Activated T-helper 1 cell treated with anti-CD3 and anti-CD28 coated beads, Interleukin-12 subunit alpha, Interleukin-12 subunit beta, Interleukin-2, Interleukin-4 antibody, amounts not matched to agents 30 ng/mL and 10 ng/mL and 1 ng/mL, durations not matched to agents 14 hours and 24 hours and 36 hours (primary cell): Measurements from ENCODE around the gene BRK1. TPM values are rescaled to one million over a fixed set of nuclear protein-coding genes. Genes with fewer than 3 reads are reported as not detected.
A peak's percentile ranks its signal among the peaks of the same experiment; 100 is the strongest.
"Not testable (repeated sequence)": the region's sequence is repeated elsewhere in the genome, so short reads cannot be mapped to it uniquely, and the experiment has no call there.

Source experiments
- DNase-seq: peaks from one replicate; pipeline ENCODE4 v3.0.0; 2021; ENCODE audit warnings: low spot score
- H3K27ac Mint-ChIP-seq: one replicate; pipeline ENCODE4 v1.8.0; 2021; ENCODE audit warnings: mild to moderate bottlenecking, mixed read lengths
- H3K27me3 Mint-ChIP-seq: one replicate; pipeline ENCODE4 v1.8.0; 2022; ENCODE audit warnings: mild to moderate bottlenecking, moderate library complexity, mixed read lengths; ENCODE audit not compliant: insufficient read depth
- H3K36me3 Mint-ChIP-seq: one replicate; pipeline ENCODE4 v1.8.0; 2021; ENCODE audit warnings: low read depth, mixed read lengths
- H3K4me1 Mint-ChIP-seq: one replicate; pipeline ENCODE4 v1.8.0; 2021; ENCODE audit warnings: low read depth, mixed read lengths
- H3K4me3 Mint-ChIP-seq: one replicate; pipeline ENCODE4 v1.8.0; 2021; ENCODE audit warnings: mild to moderate bottlenecking, moderate library complexity, mixed read lengths
- H3K9me3 Mint-ChIP-seq: one replicate; pipeline ENCODE4 v1.8.0; 2021; ENCODE audit warnings: mixed read lengths
- intact Hi-C: fragments of 100-400 bp; cut with micrococcal nuclease; formaldehyde crosslinking; loops from one replicate; pipeline ENCODE4 v1.15.1; 2024
- total RNA-seq: library from RNA; stranded (reverse); gene quantifications from 2 replicates; pipeline ENCODE4 v1.2.3, GENCODE V29; 2022

The BRK1 gene
- 97.2 and 105 TPM in 2 replicates for total RNA-seq

DNA sequence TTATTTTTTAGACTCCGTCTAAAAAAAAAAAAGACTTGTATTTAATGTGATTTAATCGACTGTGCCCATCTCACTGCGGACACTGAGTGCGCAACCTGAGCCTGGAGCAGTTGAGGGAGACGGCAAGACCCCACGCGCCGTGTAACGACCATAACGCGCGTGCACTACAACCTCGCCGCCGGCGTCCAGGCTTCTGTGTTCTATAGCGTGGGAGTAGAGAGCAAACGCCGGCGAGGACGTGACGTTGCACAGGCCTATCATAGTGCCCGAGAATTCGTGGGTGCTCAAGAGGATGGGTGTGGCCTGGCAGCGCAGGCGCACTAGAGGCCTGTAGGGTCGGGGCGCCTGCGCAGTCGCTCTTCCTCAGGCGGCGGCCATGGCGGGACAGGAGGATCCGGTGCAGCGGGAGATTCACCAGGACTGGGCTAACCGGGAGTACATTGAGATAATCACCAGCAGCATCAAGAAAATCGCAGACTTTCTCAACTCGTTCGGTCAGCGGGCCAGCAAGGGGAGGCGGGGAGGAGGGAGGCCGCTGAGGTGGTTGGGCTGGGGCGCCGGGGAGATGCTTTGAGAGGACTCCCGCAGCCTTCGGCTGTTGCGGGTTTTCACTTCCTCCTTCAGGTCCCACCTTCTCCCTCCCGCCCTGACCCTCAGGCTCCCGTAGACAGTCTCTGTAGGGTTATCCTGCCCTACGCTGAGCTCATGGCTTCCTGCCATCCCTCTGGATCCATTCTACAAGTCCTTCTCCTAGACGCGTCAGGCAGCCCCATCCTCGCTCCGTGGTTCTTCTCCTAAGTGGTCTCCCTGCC, at the start of gene BRK1:
Gene BRK1, plus strand, starts transcription at position 350 of the 812 bp plus-strand sequence. Its CDS starts 27 bp downstream, at position 377.
- intact Hi-C loops: loop anchor here (1.0 to 10.0 kb wide), 15 partner anchors 26 to 753 kb away; partner anchors contain the start of genes ARPC4, BRPF1, CRELD1 and FANCD2
- peak within 1 kb of the TSS; percentile 96 for H3K27ac Mint-ChIP-seq
- H3K4me1 Mint-ChIP-seq: peaks cover 31% of the 10 kb centered on the region
- H3K27me3 Mint-ChIP-seq: peaks cover 2% of the 10 kb centered on the region
- no peaks in the 10 kb centered on the region for H3K9me3 Mint-ChIP-seq
- peak; percentile 90 for DNase-seq
- peak within 1 kb of the TSS; percentile 99 for H3K4me3 Mint-ChIP-seq
- H3K36me3 Mint-ChIP-seq: peaks cover 18% of the 10 kb centered on the region

DNA sequence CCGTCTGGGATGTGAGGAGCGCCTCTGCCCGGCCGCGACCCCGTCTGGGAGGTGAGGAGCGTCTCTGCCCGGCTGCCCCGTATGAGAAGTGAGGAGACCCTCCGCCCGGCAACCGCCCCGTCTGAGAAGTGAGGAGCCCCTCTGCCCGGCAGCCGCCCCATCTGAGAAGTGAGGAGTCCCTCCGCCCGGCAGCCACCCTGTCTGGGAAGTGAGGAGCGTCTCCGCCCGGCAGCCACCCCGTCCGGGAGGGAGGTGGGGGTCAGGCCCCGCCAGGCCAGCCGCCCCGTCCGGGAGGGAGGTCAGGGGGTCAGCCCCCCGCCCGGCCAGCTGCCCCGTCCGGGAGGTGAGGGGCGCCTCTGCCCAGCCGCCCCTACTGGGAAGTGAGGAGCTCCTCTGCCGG, 45.4 kb upstream of the BRK1 start:
- H3K4me1 Mint-ChIP-seq, H3K9me3 Mint-ChIP-seq, DNase-seq, H3K27ac Mint-ChIP-seq, intact Hi-C loops, H3K4me3 Mint-ChIP-seq, H3K27me3 Mint-ChIP-seq: not testable (repeated sequence)
- peaks cover 41% of the 10 kb centered on the region for H3K36me3 Mint-ChIP-seq

DNA sequence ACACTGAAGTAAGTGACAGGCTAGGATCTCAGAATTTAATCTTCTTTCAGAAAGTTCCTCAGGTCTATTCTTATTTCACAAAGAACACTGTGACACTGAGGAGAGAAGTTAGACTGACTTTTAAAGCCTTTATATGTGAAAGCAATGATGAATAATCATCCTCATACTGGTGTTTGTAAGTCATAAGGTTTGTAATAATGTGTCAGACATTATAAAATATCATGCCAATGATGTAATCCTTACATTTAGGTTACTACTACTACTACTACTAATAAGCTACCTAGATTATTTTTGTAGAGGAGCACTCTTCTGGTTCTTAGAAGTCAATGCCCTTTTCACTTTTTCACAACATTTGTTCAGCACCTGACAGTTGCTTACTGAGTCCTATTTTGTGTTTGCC, 40.8 kb upstream of the BRK1 start:
- no peak for DNase-seq
- Mint-ChIP-seq H3K36me3 (peaks cover 12% of the 10 kb centered on the region), H3K27ac (no peak overlapping the region), H3K27me3 (no peaks in the 10 kb centered on the region), H3K4me3 (no peak overlapping the region), H3K9me3 (no peaks in the 10 kb centered on the region), H3K4me1 (no peaks in the 10 kb centered on the region)
- intact Hi-C loops: no loop called here

DNA sequence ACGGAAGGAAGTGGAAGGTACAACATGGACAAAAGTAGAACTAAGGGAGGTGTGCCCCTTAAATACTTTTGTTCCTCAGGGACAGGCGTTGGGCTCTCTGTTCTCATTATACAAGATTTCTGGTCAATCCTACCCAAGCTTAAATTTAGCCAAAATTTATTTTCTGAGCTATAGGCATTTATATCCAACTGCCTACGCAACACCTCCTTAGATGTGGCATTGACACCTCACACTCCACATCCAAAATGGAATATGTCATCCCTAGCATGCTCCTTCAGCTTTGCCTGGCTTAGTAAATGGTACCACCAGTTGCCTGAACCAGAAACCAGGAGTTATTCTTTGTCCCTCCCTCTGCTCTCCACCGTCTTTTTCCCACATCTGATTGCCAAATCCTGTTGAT, 33.6 kb upstream of the BRK1 start:
- Mint-ChIP-seq H3K9me3 (no peaks in the 10 kb centered on the region), H3K27ac (peak overlapping the region; percentile 6), H3K27me3 (no peaks in the 10 kb centered on the region), H3K36me3 (peaks cover 24% of the 10 kb centered on the region), H3K4me3 (no peak overlapping the region), H3K4me1 (no peaks in the 10 kb centered on the region)
- DNase-seq: no peak
- intact Hi-C loops: no loop called here

DNA sequence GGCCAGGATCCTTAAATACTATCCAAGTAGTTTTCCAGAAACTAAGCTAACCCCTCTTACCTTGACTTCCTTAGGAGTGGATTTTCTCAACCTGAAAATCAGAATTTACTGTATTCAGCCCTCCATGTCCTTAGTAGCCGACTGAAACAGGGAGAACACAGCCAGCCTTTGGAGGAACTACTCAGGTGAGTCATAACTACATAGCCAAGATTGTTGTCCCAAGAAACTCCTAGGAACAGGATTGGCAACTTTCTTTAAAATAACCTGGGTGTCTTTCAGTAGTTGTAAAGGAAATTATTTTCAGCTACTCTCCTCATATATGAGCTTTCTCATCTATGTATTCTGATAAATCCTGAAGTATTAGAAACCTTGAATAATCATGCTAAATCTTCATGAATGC, 29.7 kb upstream of the BRK1 start:
- Mint-ChIP-seq H3K4me1 (no peaks in the 10 kb centered on the region), H3K9me3 (no peaks in the 10 kb centered on the region), H3K4me3 (no peak overlapping the region), H3K27ac (no peak overlapping the region), H3K36me3 (peaks cover 38% of the 10 kb centered on the region), H3K27me3 (no peaks in the 10 kb centered on the region)
- intact Hi-C loops: no loop called here
- DNase-seq: no peak

DNA sequence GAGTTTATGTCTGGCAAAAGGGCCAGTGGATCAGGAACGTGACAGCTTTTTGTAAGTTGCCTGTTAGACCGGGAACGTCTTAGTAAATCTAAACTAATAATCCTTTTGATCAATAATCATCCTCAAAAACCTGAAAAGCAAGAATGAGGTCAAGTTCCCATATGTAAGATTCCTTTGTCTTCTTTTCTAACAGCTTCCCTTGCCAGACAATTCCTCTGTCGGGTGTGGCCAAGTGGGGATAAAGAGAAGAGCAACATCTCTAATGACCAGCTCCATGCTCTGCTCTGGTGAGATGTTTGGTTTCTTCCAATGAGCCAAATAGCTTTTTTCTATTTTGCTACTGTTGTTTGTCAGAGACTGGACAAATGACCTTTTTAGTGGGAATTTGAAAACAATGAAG, 27.2 kb upstream of the BRK1 start:
- intact Hi-C loops: no loop called here
- no peak for DNase-seq
- Mint-ChIP-seq H3K4me3 (no peak overlapping the region), H3K27ac (no peak overlapping the region), H3K27me3 (no peaks in the 10 kb centered on the region), H3K4me1 (no peaks in the 10 kb centered on the region), H3K9me3 (no peaks in the 10 kb centered on the region), H3K36me3 (peaks cover 32% of the 10 kb centered on the region)

DNA sequence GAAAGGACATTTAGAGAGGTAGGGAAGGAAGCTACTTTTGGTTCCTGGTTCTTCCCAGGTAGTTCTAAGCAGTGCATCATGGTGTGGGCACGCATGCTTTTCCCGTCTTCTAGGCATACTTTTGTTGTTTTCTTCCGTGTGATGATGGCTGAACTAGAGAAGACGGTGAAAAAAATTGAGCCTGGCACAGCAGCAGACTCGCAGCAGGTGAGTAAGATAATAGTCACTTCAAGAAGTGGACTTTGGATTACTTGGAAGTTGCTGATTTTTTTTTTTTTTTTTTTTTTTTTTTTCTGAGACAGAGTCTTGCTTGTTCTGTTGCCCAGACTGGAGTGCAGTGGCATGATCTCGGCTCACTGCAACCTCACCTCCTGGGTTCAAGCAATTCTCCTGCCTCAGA, 25.3 kb upstream of the BRK1 start:
- no peak for DNase-seq
- Mint-ChIP-seq H3K27me3 (no peaks in the 10 kb centered on the region), H3K4me1 (no peaks in the 10 kb centered on the region), H3K4me3 (no peak overlapping the region), H3K36me3 (peaks cover 32% of the 10 kb centered on the region), H3K27ac (no peak overlapping the region), H3K9me3 (no peaks in the 10 kb centered on the region)
- intact Hi-C loops: no loop called here

DNA sequence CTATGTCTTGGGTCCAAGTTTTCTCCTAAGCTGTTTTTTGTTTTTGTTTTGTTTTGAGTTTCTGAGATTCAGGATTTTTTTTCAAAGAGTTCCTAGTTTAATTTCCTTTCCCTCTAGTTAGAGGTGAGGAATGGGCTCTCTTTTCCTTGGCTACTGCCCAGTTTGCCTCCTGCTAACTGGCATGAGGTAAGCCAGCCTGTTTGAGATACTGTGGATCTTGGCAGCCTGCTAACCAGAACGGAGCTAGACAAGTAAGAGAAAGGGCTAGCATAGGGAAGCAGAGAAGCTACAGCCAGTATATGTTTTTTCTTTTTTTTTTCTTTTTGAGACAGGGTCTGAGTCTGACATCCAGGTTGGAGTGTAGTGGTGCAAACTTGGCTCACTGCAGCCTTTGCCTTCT, 24.7 kb upstream of the BRK1 start:
- peaks cover 32% of the 10 kb centered on the region for H3K36me3 Mint-ChIP-seq

DNA sequence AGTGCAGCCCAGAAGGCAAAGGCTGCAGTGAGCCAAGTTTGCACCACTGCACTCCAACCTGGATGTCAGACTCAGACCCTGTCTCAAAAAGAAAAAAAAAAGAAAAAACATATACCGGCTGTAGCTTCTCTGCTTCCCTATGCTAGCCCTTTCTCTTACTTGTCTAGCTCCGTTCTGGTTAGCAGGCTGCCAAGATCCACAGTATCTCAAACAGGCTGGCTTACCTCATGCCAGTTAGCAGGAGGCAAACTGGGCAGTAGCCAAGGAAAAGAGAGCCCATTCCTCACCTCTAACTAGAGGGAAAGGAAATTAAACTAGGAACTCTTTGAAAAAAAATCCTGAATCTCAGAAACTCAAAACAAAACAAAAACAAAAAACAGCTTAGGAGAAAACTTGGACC, 24.1 kb upstream of the BRK1 start:
- H3K27me3 Mint-ChIP-seq, H3K9me3 Mint-ChIP-seq, H3K4me3 Mint-ChIP-seq, DNase-seq, H3K27ac Mint-ChIP-seq, intact Hi-C loops, H3K4me1 Mint-ChIP-seq: not testable (repeated sequence)
- peaks cover 32% of the 10 kb centered on the region for H3K36me3 Mint-ChIP-seq

More for the DNA sequence above, 24.7 kb upstream of the BRK1 start:
- DNase-seq, H3K27me3 Mint-ChIP-seq, H3K9me3 Mint-ChIP-seq, H3K4me3 Mint-ChIP-seq, intact Hi-C loops, H3K27ac Mint-ChIP-seq, H3K4me1 Mint-ChIP-seq: not testable (repeated sequence)

DNA sequence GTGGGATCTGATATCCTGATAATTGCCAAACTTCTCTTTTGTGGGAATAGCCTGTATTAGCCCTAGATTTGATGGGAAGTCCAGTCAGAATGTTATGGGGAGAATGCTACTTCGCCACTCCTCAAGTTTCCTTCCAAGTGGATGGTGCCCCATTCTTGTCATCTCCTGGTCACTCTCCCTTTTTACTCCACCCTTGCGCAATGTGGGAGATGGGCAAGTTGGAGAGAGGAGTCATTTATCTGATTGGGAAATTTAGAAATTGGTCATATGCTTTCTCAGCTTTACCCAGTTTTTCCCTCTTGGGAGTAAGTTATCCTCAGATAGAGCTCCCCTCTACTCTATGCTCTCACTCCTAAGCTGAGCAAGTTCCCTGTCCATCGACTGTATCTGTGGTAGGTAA, 21.8 kb upstream of the BRK1 start:
- Mint-ChIP-seq H3K36me3 (peaks cover 29% of the 10 kb centered on the region), H3K4me1 (no peaks in the 10 kb centered on the region), H3K27ac (no peak overlapping the region), H3K4me3 (no peak overlapping the region), H3K9me3 (no peaks in the 10 kb centered on the region), H3K27me3 (no peaks in the 10 kb centered on the region)
- no peak for DNase-seq
- intact Hi-C loops: no loop called here

DNA sequence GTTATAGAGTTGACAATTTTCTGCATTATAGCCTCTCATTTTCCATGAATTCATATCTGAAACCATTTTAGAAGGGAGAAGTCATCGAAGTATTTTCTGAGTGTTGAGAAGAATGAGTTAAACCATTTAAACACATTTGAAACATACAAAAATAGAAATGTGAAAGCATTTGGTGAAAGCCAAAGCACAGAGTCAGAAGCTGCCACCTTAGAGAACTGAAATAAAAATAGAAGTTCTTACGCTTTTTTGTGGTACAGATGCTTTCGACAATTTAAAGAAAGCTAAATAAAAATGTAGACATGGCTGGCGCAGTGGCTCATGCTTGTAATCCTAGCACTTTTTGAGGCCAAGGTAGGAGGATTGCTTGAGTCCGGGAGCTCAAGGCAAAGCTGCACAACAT, 16.4 kb upstream of the BRK1 start:
- Mint-ChIP-seq H3K4me1 (no peaks in the 10 kb centered on the region), H3K9me3 (no peaks in the 10 kb centered on the region), H3K4me3 (no peak overlapping the region), H3K36me3 (peaks cover 23% of the 10 kb centered on the region), H3K27me3 (no peaks in the 10 kb centered on the region), H3K27ac (no peak overlapping the region)
- no peak for DNase-seq
- intact Hi-C loops: no loop called here

DNA sequence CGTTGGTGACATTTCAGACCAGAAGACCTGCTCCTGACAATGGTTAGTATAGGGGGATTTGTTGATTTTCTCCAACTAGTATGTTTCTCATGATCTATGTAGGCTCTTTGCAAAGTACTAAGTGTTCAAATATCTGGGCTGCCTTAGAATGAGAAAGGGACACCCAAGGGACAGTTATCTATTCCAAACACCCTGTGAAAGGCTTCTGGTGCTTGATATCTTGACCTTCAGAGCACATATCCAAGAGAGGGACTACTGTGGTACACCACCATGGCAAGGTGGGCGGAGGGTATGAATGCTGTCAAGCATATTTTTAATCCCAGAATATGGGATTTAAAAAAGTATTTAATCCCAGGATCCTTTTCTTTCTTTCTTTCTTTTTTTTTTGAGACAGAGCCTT, 8.6 kb upstream of the BRK1 start:
- peaks cover 1% of the 10 kb centered on the region for H3K36me3 Mint-ChIP-seq
- intact Hi-C loops: no loop called here
- peaks cover 2% of the 10 kb centered on the region for H3K27me3 Mint-ChIP-seq
- H3K4me1 Mint-ChIP-seq: no peaks in the 10 kb centered on the region
- no peaks in the 10 kb centered on the region for H3K9me3 Mint-ChIP-seq
- no peak for DNase-seq
- no peak overlapping the region for H3K27ac Mint-ChIP-seq
- H3K4me3 Mint-ChIP-seq: no peak overlapping the region

DNA sequence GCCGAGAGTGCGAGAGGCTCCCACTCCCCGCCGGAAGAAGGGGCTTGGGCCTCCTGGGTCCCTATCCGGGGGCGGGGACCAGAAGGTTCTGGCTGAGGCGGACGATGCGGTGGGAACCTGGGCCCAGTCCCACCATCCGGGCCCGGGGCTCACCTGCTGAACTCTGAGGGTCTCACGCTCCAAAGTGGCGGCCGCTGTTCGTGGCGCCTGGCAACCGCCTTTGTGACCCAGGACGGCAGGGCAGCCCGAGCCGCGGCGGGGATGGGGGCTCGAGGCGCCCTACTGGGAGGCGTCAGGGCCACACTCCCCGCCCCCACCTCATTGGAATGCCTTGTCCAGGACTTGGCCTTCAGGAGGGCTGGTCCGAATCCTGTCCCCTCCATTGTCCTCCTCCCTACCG, 7.4 kb upstream of the BRK1 start, which contains the start of gene FANCD2OS:
Gene FANCD2OS, minus strand, starts transcription at position 165 of the 400 bp plus-strand sequence. CDS start 3,481 bp downstream, outside the sequence.
- Mint-ChIP-seq H3K4me1 (no peaks in the 10 kb centered on the region), H3K4me3 (no peak within 1 kb of the TSS), H3K36me3 (no peaks in the 10 kb centered on the region), H3K27ac (no peak within 1 kb of the TSS), H3K27me3 (peaks cover 2% of the 10 kb centered on the region), H3K9me3 (no peaks in the 10 kb centered on the region)
- intact Hi-C loops: no loop called here
- no peak for DNase-seq
